Measurements from ENCODE around the gene TECTB.

TECTB gene

DNA sequence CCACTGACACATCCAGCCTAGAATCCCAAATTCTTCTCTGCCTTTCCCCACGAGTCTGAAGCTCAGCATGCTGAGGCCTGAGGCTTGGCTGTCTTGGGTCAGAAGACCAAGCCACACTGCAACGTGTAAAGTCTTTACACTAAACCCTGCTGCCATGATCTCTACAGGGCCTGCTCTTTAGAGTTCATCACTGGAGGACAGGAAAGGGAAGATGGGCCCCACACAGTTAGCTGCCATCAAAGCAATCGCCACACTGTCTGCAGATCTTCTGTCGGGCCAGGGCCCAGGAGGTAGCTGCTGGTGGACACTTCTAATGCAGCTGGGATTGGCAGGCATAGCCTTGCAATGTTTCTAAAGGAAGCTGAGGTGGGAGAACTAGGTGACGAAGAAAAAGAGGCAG lies 8.4 kb upstream of the TECTB start:
- no peak for DNase-seq (ENCODE audit: low read depth in 2 of 2)

DNA sequence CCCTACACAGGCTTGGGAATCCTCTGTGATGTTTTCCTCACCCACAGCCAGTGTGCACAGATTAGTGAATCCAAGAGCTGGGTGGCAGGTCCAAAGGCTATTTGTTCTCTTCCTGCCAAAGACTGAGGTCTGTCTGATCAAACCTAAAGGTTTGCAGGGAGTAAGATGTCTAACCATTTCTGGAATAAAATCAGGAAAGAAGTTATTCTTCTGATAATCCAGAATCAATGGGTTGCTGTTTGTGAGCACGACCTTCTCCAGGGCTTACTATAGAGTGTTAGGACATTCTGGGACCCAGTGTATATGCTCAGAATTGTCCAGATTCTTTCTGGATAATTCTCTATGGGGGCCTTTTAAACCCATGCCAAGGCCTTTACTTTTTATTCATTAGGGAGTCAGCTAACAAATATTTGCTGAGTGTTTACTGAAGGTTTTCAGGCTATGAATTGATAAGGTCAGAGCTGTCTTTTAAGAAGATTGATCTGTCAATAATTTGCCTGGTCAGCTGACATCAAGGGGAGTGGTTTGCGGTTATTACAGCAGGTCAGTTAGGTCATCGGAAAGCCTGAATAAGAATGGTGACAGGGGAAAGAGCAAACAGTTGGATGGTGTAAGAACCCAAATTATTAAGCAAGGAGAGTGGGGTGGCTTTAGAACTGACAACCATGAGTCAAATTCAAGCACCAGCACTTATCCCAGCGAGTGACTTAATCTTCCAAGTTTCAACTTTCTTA lies 7.5 kb upstream of the TECTB start:
- DNase-seq (ENCODE audit: low read depth in 2 of 2): no peak

DNA sequence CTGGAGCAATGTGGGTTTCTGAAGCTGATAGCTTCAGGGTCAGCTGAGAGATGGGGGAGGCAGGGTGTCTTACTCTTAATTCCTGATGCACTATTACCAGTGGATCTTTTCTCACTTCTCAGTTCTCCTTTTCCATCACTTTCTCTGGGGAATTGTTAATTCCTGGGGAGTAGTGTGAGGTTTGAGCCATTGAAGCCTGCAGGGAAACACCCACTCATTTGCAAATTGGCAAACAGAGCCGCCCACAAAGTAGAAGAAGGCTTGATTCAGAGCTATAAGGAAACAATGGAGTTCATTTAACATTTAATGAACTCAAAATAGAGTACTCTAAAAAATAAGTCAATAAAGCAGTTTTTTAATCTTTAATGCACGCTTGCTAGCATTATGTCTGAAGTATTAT lies 4.3 kb upstream of the TECTB start:
- DNase-seq (ENCODE audit: low read depth in 2 of 2): no peak

DNA sequence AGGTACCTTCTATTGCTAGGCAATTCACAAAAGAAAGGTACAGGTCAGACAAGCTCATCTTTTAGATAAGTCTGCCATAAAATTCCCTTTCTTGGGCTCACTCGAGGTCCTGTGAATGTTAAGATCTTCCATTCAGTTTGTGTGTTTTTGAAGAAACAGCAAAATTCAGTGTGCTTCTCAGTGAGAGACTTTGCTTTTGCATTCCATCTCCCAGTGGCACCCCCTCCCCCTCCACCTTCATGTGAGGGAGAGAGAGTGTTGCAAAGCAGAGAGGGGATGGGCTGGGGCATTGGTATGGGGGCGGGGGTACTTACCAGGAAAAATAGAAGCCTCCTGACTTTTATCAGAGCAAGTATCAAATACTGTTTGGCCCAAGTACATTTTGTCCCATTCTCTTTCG lies 3.8 kb upstream of the TECTB start:
- DNase-seq (ENCODE audit: low read depth in 2 of 2): no peak

DNA sequence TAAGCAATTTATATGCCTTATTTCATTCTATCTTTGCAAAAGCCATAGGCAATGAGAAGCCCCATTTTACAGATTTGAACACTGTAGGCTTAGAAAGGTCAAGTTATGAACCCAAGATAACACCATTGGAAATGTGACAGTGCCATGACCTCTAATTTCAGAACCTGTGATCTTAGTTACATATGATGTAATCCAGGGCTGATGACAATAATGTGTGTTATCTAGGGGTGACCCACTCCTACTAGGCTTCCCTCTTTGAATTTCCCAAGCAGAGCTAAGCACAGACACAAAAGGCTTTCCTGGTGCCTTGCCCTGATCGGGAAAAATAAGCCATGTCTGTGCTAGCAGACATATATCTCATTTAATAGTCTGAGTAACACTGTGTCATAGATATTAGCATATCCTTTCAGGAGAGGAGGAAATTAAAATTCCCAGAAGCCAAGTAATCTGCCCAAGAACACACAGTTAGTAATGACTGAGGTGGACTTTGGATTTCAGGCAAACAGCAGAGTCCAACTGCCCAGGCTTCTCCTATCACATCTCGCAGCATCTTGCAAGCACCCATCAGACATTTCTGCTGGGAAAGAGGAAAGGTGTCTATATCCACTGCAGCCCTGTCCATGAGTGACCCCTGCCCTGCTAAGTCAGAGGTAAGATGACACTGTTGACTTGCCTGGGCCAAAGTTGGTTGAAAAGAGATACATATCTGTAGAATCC lies 2.8 kb upstream of the TECTB start:
- no peak for DNase-seq (ENCODE audit: low read depth in 2 of 2)

DNA sequence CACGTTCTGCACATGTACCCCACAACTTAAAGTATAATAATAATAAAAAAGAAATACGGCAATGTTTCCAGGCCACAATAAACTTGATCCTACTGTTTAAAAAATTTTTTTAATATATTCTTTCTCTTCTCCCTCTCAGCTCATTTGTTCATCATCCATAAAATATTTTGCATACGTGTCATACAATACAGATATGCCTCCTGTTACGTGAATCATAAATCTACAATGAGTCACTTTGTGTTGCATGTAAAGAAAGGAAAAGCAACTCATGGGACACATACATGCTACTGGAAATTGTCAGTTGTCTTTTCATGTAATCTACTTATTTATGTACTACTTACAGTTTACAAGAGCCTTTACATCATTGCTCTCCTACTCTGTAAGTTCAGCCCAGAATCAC lies 1.1 kb upstream of the TECTB start:
- no peak for DNase-seq (ENCODE audit: low read depth in 2 of 2)

DNA sequence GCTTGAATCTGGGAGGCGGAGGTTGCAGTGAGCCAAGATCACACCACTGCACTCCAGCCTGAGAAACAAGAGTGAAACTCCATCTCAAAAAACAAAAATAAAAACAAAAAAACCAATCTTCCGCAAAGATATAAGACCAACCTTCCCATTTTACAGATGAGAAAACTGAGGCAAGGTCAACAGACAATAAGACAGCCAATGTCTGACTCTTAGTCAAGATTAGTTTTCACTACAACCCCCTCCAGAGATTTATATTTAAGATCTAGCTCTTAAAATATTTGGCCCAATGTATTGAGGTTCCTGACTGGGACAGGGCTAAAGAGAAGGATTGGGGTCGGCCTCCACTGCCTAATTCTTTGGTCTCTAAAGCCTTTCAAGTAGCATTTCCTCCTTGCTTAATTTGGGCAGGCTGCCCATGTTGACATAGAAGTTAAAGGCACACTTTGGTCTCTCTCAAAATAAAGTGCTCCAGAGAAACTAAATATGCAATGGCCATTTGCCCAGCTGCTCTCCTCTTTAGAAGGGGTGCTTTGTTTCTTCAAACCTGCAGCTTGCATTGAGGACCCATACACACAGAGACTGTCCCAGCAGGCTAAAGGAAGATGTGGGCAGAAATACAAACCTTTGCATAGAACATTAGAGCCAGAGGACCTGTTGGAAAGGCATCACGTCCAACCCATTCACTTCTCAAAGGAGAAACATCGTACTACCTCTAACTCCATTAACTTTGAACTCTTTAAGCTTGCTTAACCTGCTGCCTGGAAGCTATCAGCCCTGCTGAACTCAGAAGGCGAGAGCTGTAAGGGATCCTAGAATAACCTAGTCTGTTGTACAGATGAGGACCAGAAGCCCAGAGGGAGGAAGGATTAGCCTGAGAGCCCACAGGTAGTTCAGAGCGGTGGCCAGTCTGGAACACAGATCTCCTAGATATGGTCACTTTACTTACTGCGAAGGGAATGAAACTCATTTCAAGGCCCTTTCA lies 3.9 kb downstream of the TECTB start:
- DNase-seq (ENCODE audit: low read depth in 2 of 2): no peak

DNA sequence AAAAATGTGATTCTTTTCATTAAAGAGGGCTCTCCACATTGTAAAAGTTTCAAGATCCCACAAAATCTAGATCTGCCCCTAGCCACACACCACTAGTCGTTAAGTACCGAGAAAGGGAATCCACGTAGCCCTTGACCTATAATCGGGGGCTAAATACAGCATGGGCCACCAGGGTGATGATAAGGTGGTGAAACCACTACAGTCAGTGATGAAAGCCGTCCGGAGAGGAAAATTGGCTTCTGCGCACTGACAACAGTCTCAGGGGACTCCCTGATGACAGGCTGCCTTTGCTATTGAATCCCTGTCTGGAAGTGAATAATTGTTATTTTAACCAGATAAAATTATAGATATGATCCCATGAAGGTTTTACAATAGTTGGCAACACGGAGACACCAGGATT lies 4.6 kb downstream of the TECTB start:
- DNase-seq (ENCODE audit: low read depth in 2 of 2): no peak

DNA sequence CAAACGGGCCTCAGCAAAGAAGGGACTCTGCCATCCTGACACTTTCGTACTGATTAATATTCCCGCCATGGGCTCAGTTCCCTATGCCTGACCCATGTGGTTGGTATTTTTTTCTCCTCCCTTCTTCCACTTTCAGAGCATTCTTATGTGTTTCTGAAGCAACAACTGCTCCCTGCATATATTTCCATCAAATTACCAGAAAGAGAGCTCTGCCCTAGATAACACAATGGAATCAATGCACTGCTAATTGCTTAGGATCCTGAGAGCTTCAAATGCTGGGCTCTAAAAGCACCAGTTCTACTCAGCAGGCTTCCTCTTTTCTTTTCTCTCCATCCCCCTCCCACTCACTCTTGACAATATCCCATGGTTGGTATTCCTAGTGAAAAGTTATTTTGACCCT lies 5.3 kb downstream of the TECTB start:
- no peak for DNase-seq (ENCODE audit: low read depth in 2 of 2)

DNA sequence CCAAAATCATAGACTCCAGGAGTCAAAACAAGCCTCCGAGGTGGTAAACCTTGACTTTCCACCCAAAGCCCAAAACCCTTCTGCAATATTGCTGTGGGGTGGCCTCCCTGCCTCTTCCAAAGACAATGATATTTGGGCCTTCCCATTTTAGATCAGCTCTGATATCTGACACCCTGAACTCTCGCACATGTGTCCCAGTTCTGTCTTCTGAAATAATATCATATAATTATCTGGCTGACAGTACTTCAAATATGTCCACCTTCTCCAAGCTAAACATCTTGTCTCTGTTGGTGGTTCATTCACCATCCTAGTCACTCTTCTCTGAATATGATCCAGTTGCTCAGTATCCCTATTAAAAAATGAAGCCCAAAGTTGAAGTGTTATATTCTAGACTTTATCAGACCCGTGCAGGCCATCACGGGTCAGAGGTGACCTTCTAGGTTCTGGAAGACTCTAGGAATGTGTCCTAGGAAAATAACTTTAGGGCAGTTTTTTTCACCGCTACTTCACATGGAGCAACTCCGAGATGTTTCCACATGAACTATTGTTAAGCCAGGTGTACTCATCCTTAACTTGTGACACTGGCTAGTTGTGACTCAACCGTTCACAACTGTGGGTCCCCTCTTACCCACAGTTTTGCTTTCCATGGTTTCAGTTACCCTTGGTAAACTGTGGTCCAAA lies 6.3 kb downstream of the TECTB start:
- DNase-seq (ENCODE audit: low read depth in 2 of 2): no peak

DNA sequence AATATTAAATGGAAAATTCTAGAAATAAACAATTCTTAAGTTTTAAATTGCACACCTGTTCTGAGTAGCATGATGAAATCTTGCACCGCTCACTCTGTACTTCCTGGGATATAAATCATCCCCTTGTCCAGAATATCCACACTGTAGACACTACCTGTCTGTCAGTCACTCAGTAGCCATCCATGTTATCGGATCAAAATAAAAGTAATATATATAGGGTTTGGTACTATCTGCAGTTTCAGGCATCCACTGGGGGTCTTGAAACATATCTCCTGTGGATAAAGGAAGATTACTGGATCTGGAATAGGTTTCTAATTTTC lies 6.8 kb downstream of the TECTB start:
- DNase-seq (ENCODE audit: low read depth in 2 of 2): no peak

DNA sequence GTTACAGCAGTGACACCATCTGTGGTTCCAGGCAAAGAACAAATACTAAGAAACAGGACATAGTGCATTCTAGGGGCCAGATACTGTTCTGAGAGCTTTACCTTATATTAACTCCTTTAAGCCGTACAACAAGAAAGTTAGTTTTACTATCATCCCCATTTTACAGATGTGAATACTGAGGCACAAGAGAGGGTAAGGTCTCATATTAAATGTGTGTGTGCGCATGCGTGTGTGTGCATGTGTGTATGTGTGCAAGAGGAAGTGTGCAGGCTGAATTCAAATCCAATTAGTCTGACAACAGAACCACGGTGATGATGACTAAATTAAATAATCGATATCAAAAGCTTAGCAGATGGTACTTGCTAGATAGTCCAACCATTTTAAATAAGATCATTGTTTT lies 11.0 kb downstream of the TECTB start:
- no peak for DNase-seq (ENCODE audit: low read depth in 2 of 2)

DNA sequence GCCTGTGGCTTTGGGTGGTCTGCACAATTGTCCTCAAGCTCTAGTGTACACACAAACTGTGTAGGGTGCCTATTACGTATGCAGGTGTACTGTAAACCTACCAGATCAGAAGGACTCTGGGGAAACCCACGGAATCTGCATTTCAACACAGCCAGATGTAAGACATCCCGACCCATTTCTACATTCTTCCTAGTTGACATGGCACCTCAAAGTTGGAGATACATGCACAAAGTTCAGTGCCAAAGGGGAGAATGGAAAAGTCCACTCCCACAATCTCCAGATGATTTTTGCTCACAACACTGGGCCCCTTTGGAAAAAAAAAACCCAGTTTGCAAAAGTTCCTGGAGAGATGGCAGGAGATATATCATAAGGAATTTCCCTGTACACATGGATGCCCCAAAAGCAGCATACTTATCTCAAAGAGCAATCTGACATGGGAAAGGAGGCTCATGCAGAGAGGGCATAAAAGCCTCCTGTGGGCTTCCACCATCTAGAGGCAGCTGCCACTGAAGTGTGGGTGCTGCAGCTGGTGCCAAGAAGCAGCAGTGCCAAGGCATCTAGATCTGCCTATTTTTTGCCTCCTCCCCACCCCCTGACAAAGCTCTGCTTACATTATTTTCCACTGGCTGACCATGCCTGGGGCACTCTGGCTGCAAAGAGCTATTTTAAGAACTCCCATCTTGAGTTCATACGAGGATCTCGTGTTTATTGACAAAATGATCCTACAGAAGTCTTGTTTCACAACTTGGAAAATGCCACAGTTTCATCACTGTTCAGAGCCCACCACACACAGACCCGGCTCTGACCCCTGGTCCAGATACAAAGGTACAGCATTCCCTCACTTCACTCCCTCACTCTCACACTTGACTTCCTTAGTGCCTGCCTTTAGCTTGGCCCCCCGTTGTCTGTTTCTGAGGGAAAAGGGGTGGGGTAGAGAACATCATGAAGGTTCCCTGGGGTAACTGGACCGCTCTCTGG lies 12.9 kb downstream of the TECTB start:
- no peak for DNase-seq (ENCODE audit: low read depth in 2 of 2)

DNA sequence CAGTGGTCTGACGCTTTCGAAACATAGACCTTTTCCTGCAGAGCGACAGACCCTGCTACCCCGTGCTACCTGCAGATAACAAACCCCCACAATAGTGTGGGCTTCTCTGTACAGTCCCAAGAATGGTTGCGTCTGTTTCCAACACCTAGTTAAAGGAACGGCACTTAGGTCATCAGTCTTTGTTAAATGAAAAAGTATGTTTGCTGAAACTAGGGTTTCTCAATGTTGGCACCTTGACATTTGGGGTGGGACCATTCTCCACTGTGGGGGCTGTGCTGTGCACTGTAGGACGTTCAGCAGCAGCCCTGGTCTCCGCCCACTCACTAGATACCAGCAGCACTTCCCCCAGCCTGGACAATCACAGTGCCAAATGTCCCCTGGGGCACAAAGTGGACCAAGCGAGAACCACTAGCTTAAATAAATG lies 13.7 kb downstream of the TECTB start:
- DNase-seq (ENCODE audit: low read depth in 2 of 2): no peak

DNA sequence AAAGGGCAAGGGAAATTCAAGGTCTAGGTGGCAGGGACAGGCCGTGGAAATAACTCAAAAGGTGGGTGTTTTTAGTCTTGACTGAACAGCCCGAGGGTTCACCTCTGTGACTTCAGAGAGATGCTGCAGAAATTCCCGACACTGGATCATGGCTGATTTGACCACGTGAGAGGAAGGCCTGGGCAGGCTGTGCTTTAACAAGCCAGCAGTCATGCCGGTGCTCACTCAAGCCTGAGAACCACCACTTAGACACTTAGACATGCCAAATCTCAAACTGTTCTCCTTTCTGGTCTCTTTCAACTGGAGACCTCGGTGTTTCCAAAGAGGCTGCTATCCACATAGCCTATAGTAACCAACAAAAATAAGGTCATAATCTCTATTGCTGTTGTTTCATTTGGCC lies 15.4 kb downstream of the TECTB start:
- DNase-seq (ENCODE audit: low read depth in 2 of 2): no peak

DNA sequence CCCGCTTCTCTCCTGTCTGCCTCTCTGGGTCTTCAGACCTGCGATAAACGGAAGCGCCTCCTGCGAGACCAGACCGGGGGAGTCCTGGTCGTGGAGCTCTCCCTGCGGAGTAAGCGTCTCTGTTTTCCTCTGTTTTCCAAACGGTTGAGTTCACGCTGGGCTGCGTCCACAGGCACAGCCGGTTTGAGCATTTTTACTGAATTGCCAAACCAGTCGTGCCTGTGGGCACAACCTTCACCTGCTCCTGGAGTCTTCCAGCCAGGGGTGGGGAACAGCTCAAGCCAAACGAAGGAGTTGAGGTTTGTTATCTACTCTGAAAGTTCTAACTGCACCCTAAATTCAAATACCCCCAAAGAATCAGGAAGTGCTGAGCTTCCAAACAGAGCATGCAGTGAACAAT lies 16.3 kb downstream of the TECTB start:
- no peak for DNase-seq (ENCODE audit: low read depth in 2 of 2)

DNA sequence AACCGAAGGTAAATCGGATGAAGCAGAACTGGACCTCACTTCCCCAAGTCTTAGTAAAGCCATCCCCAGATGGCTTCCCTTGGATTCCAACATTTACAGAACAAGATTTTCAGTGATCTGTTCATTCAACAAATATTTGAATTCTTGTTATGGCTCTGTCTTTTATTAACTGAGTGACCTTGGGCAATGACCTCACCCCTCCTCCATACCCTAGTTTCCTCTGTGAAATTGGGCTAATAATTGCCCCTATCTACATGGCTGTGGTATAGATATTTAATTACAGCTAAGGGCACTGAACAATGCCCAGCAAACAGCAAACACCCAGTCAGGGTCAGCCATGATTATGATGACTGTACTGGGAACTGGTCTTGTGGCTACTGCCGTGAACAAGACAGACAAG lies 19.1 kb downstream of the TECTB start:
- no peak for DNase-seq (ENCODE audit: low read depth in 2 of 2)

DNA sequence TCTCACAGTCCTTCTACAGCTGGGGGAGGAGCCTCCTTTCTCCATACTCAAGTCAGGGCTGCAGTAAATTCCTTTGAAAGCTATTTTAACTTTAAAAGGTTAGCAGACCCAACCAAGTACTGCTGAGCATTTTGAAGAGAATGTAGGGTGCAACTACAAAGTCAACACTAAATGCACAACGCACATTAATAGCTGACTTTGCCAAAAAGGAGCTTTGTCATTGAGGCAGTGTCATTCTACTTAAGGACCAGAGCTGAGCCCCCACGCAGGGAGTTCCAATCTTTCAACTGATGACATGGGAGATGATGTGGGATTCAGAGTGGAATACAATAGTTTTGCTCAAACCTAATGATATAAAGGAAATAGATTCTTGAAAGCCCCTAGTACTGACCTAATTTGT lies 20.3 kb downstream of the TECTB start:
- no peak for DNase-seq (ENCODE audit: low read depth in 2 of 2)

DNA sequence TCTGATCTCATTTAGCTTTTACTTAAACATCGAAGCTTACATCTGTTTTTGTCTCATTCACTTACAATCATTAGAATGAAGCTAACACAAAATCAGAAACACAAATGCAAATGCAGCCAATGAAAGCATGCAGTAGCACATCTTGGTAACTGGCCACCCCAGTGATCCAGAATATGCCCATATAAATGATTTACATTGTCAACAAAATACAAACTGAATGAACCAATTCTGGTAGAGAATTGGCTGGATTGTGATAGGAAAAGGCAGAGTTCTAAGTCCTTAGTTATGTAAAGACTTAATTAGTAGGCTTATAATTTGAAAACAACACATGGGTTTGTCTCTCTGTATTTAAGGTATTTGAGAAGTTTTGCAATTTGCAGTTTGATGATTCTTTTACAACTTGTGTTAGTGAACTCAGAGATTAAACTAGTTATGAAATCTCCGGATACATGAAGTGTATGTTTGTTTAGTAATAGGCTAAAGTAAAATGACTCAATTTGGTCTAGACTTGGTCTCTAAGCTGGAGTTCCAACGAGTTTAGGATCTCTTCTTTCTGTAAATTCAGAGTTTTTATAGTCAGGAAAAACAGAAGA lies 21.2 kb downstream of the TECTB start:
- DNase-seq (ENCODE audit: low read depth in 2 of 2): no peak

DNA sequence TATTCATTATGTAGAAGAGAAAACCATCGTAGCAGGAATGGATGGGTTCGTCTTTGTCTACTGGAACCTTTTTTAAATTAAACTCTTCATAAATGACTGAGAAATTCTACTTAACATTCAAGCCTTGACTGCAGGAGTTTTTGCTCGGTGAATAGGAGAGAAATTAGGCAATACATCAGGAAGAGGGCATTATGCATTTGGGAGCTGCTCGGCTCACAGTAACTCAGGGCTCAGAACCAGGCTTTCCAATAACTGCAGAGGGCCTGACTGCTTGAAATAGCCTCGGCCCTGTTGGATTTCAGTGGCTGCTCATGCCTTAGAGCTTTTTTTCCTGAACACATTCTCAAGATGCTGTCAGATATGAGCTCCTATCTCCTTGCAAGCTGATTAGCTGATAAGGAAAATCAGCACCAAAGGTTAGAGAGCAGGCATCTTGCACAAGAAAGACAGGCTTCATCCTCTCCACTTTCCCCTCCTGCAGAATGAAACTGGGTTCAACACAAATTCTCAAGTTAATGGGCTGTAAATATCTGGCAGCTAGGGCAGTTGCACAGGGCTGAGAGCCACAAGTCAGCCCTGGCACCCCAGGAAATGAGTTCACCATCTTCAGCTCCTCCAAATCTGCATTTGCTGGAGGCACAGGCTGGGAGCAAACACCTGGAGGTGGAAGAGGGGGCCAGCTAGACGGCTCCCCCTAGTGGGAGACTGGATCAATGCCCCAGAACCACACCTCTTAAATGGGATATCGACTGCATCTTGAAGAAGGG lies 24.3 kb downstream of the TECTB start:
- DNase-seq (ENCODE audit: low read depth in 2 of 2): peak in 1 of 2 experiments; percentile 12

Measured in stimulated activated CD4-positive, alpha-beta T cell treated with anti-CD3 and anti-CD28 coated beads, Interleukin-12 subunit alpha, Interleukin-12 subunit beta, amount 100 ng/mL, for 24 hours (primary cell).